ENCODE measurements around the gene THG1L.

DNA sequence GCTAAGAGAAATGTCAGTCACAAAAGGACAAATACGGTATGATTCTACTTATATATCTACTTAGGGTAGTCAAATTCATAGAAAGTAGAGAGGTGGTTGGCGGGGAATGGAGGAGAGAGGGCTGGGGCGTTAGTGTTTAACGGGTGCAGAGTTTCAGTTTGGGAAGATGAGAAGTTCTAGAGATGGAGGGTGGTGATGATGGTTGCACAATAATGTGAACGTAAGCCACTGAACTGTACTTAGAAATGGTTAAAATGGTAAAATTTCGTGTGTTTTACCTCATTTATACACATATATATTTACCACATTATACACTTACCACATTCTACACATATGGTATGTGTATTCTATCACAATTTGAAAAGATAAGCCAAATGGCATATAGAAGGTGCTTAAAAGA, 48.0 kb downstream of the THG1L start:
- TF ChIP-seq, protein P1, sequence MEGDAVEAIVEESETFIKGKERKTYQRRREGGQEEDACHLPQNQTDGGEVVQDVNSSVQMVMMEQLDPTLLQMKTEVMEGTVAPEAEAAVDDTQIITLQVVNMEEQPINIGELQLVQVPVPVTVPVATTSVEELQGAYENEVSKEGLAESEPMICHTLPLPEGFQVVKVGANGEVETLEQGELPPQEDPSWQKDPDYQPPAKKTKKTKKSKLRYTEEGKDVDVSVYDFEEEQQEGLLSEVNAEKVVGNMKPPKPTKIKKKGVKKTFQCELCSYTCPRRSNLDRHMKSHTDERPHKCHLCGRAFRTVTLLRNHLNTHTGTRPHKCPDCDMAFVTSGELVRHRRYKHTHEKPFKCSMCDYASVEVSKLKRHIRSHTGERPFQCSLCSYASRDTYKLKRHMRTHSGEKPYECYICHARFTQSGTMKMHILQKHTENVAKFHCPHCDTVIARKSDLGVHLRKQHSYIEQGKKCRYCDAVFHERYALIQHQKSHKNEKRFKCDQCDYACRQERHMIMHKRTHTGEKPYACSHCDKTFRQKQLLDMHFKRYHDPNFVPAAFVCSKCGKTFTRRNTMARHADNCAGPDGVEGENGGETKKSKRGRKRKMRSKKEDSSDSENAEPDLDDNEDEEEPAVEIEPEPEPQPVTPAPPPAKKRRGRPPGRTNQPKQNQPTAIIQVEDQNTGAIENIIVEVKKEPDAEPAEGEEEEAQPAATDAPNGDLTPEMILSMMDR (IDR thresholded peaks at IDR 0.05): no peak
- no peak for TF ChIP-seq EZH2 (IDR thresholded peaks at IDR 0.05; ENCODE audit: borderline replicate concordance, insufficient read depth, low read depth, low read length, poor library complexity, severe bottlenecking)

Data from B cell (primary cell).